K562 (cell line): ENCODE results near the gene CYTH1.

Experiments used
- CTCF ChIP-seq, 3 experiments: IDR thresholded peaks in 2 of 3; conservative IDR thresholded peaks in 1 of 3; 2 replicates each; pipeline ENCODE4 v1.5.1; 2011 to 2012; ENCODE audit warnings: low read length in 3 of 3, mild to moderate bottlenecking in 3 of 3, control low read depth in 2 of 3, improper control_type of control experiment in 1 of 3, inconsistent platforms in 1 of 3, low read depth in 1 of 3, mixed read lengths in 1 of 3, moderate library complexity in 1 of 3; ENCODE audit not compliant: insufficient read depth in 2 of 3
- ETS2 ChIP-seq: IDR thresholded peaks from 2 replicates; pipeline ENCODE4 v1.6.1; 2016; ENCODE audit warnings: borderline replicate concordance, missing genetic modification characterization, mild to moderate bottlenecking, moderate library complexity, missing compliant biosample characterization; ENCODE audit not compliant: poor library complexity, severe bottlenecking
- FOXJ3 ChIP-seq: sonication (generic); formaldehyde crosslinking; IDR thresholded peaks from 2 replicates; pipeline ENCODE4 v1.4.0; 2020; ENCODE audit warnings: mild to moderate bottlenecking, missing genetic modification reagents
- JUNB ChIP-seq: fragments of 450-650 bp; formaldehyde crosslinking; conservative IDR thresholded peaks from 2 replicates; pipeline ENCODE4 v1.4.0; 2020; ENCODE audit warnings: mild to moderate bottlenecking
- KLF13 ChIP-seq: fragments of 450-650 bp; IDR thresholded peaks from 2 replicates; pipeline ENCODE4 v1.6.1; 2016; ENCODE audit warnings: missing genetic modification characterization, low read depth, mild to moderate bottlenecking, missing compliant biosample characterization, moderate library complexity, borderline replicate concordance
- POLR2A ChIP-seq: fragments of 450-650 bp; conservative IDR thresholded peaks from 2 replicates; pipeline ENCODE4 v1.6.1; 2016
- POLR2AphosphoS5 ChIP-seq: IDR thresholded peaks from 2 replicates; pipeline ENCODE4 v1.6.1; 2011; ENCODE audit warnings: mild to moderate bottlenecking, low read depth, low read length, moderate library complexity; ENCODE audit not compliant: control insufficient read depth, insufficient read depth
- ZBTB49 ChIP-seq: sonication (generic); formaldehyde crosslinking; IDR thresholded peaks from 2 replicates; pipeline ENCODE4 v1.8.0; 2022; ENCODE audit warnings: missing genetic modification reagents, mild to moderate bottlenecking, borderline replicate concordance
- ZNF24 ChIP-seq: fragments of 450-650 bp; IDR thresholded peaks from 2 replicates; pipeline ENCODE4 v1.6.1; 2016
- ZNF274 ChIP-seq: IDR thresholded peaks from 2 replicates; pipeline ENCODE4 v1.6.1; 2011; ENCODE audit warnings: low read depth, mild to moderate bottlenecking, low read length, moderate library complexity, borderline replicate concordance

DNA sequence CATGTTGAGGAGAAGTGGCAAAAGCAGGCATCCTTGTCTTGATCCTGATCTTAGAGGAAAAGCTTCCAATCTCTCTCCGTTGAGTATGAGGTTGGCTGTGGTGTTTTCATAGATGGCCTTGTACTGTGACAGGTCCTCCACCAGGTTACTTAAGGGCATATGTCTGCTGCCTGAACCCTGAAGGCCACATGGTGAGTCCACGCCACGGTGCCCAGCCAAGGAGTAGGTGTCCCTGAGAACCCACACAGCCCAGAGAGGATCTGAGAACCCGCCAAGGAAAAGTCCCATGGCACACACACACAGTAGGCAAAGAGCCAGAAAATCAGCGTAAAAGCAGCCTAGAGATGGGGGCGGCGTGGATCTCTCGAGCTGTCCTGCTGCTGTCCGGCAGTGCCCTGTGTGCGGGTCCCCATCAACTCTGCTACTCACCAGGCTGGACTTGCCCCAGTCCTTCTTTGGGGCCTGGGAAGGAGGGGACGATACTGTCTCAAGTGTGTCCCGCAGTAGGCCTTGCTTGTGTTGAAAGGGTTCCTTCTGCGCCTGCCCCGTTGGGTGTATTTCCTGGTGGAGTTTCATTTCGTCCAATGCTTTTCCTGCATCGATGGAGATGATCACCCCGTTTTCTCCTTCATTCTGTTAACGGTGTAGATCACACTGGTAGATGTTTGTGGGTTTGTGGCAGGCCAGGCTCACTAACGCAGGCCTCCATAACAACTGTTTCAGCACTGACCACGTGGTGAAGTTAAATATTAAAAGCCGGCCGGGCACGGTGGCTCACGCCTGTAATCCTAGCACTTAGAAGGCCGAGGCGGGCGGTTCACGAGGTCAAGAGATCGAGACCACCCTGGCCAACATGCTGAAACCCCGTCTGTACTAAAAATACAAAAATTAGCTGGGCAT is 114.1 kb downstream of the CYTH1 start:
- no peak for TF ChIP-seq POLR2A
- no peak for TF ChIP-seq ZNF24
- TF ChIP-seq CTCF (IDR thresholded peaks at IDR 0.05 in 2 of 3, conservative IDR thresholded peaks at IDR 0.05 in 1 of 3; ENCODE audit: insufficient read depth in 2 of 3, low read depth in 1 of 3, low read length in 3 of 3) = no peak
- TF ChIP-seq FOXJ3 (CRISPR knock-in tag) = no peak
- no peak for TF ChIP-seq JUNB (CRISPR knock-in tag)
- TF ChIP-seq KLF13 (tag) = no peak
- TF ChIP-seq POLR2AphosphoS5 = no peak
- no peak for TF ChIP-seq ZBTB49 (CRISPR knock-in tag)
- no peak for TF ChIP-seq ETS2 (tag)
- TF ChIP-seq ZNF274 = no peak
